GM23248 (cell line): ENCODE results near the gene TMEM178B.

Experiments
- EZH2 ChIP-seq: fragments of 200-600 bp; sonication (generic); IDR thresholded peaks from 2 replicates; pipeline ENCODE4 v1.6.1; 2018; ENCODE audit warnings: antibody characterized with exemption, mild to moderate bottlenecking; ENCODE audit not compliant: insufficient read depth, poor library complexity, severe bottlenecking
- EZH2phosphoT487 ChIP-seq: fragments of 200-600 bp; sonication (generic); IDR thresholded peaks from 2 replicates; pipeline ENCODE4 v1.6.1; 2018; ENCODE audit warnings: antibody characterized with exemption, moderate library complexity, mild to moderate bottlenecking, low read depth; ENCODE audit not compliant: insufficient read depth

- TF ChIP-seq EZH2phosphoT487 (no peak), EZH2 (no peak)
Measured at GRCh38 chr7:141519623-141520022, 445.8 kb downstream of the TMEM178B start.
